CD14-positive monocyte (primary cell): ENCODE results near the gene C17orf50. TPM values are rescaled to one million over a fixed set of nuclear protein-coding genes. Genes with fewer than 3 reads are reported as not detected.

Experiments
- DNase-seq, 3 donors: peaks; one replicate each; pipeline ENCODE4 v3.0.0-alpha.2; 2011 to 2022
- H2AFZ ChIP-seq: 2 replicates; pipeline ENCODE4 v1.6.0; 2012; ENCODE audit warnings: mild to moderate bottlenecking, low read depth, low read length, inconsistent platforms; ENCODE audit not compliant: insufficient read depth, poor library complexity, severe bottlenecking
- H3K27ac ChIP-seq, 2 donors: 1 replicate in 1 of 2; 2 replicates in 1 of 2; pipeline ENCODE4 v1.5.1; 2012 to 2013; ENCODE audit warnings: low read length in 2 of 2, control low read depth in 1 of 2, inconsistent platforms in 1 of 2, low read depth in 1 of 2, mild to moderate bottlenecking in 1 of 2
- H3K27me3 ChIP-seq, 2 donors: one replicate each; pipeline versions ENCODE4 v1.6.0 to v1.6.1; 2011 to 2013; ENCODE audit warnings: low read length in 2 of 2; ENCODE audit not compliant: control insufficient read depth in 2 of 2, insufficient read depth in 2 of 2
- H3K36me3 ChIP-seq, 2 donors: replicated peaks in 1 of 2; 1 replicate in 1 of 2; 2 replicates in 1 of 2; pipeline versions ENCODE4 v1.5.1 to v1.6.1; 2012 to 2013; ENCODE audit warnings: low read length in 2 of 2, control low read depth in 1 of 2, inconsistent platforms in 1 of 2, mild to moderate bottlenecking in 1 of 2; ENCODE audit not compliant: insufficient read depth in 2 of 2, control insufficient read depth in 1 of 2
- H3K4me1 ChIP-seq, 2 donors: 1 replicate in 1 of 2; 2 replicates in 1 of 2; pipeline versions ENCODE4 v1.5.1 to v1.6.1; 2012 to 2013; ENCODE audit warnings: low read length in 2 of 2, control low read depth in 1 of 2, inconsistent platforms in 1 of 2, mild to moderate bottlenecking in 1 of 2, moderate library complexity in 1 of 2; ENCODE audit not compliant: insufficient read depth in 2 of 2, control insufficient read depth in 1 of 2
- H3K4me2 ChIP-seq: replicated peaks from 2 replicates; pipeline ENCODE3; 2012; ENCODE audit warnings: low read length, moderate library complexity, mild to moderate bottlenecking; ENCODE audit not compliant: poor library complexity, severe bottlenecking; ENCODE audit errors: extremely low read depth
- H3K4me3 ChIP-seq, 3 experiments: fragments of 200-600 bp in 1 of 3; sonication (generic) in 1 of 3; replicated peaks in 1 of 3; 1 replicate in 2 of 3; 2 replicates in 1 of 3; pipeline ENCODE4 v1.5.1; 2011 to 2013; ENCODE audit warnings: low read length in 3 of 3, mild to moderate bottlenecking in 3 of 3, control low read depth in 2 of 3, low read depth in 2 of 3, inconsistent platforms in 1 of 3, moderate library complexity in 1 of 3
- H3K79me2 ChIP-seq: 2 replicates; pipeline ENCODE4 v1.6.0; 2012; ENCODE audit warnings: mild to moderate bottlenecking, control low read depth, inconsistent platforms, low read length, moderate library complexity; ENCODE audit not compliant: insufficient read depth
- H3K9ac ChIP-seq: 2 replicates; pipeline ENCODE4 v1.6.0; 2017; ENCODE audit warnings: low read length, mild to moderate bottlenecking; ENCODE audit not compliant: insufficient read depth, poor library complexity, severe bottlenecking
- H3K9me3 ChIP-seq, 2 donors: replicated peaks in 1 of 2; 1 replicate in 1 of 2; 2 replicates in 1 of 2; pipeline versions ENCODE4 v1.5.1 to v1.6.1; 2012 to 2013; ENCODE audit warnings: low read length in 2 of 2, control low read depth in 1 of 2; ENCODE audit not compliant: control insufficient read depth in 1 of 2, insufficient read depth in 1 of 2
- H4K20me1 ChIP-seq: 2 replicates; pipeline ENCODE4 v1.6.0; 2012; ENCODE audit warnings: mild to moderate bottlenecking, low read length, control low read depth, moderate library complexity; ENCODE audit not compliant: insufficient read depth
- H3K27ac Mint-ChIP-seq, 7 donors: one replicate each; pipeline ENCODE4 v1.8.0; 2020; ENCODE audit warnings: mild to moderate bottlenecking in 7 of 7, mixed read lengths in 7 of 7, moderate library complexity in 6 of 7, inconsistent platforms in 2 of 7
- H3K27me3 Mint-ChIP-seq, 3 donors: one replicate each; pipeline ENCODE4 v1.8.0; 2021 to 2022; ENCODE audit warnings: low read depth in 3 of 3, mild to moderate bottlenecking in 3 of 3, mixed read lengths in 3 of 3, moderate library complexity in 3 of 3, inconsistent platforms in 1 of 3
- H3K36me3 Mint-ChIP-seq, 2 donors: one replicate each; pipeline ENCODE4 v1.8.0; 2020; ENCODE audit warnings: mixed read lengths in 2 of 2, inconsistent platforms in 1 of 2, mild to moderate bottlenecking in 1 of 2
- H3K4me1 Mint-ChIP-seq: one replicate; pipeline ENCODE4 v1.8.0; 2020; ENCODE audit warnings: mild to moderate bottlenecking, mixed read lengths
- H3K4me3 Mint-ChIP-seq, 2 donors: one replicate each; pipeline ENCODE4 v1.8.0; 2020; ENCODE audit warnings: mild to moderate bottlenecking in 2 of 2, mixed read lengths in 2 of 2, moderate library complexity in 1 of 2
- H3K9me3 Mint-ChIP-seq, 7 donors: one replicate each; pipeline ENCODE4 v1.8.0; 2020 to 2022; ENCODE audit warnings: mixed read lengths in 7 of 7, mild to moderate bottlenecking in 6 of 7, moderate library complexity in 6 of 7, inconsistent platforms in 2 of 7
- CTCF ChIP-seq: fragments of 200-600 bp; IDR thresholded peaks from one replicate; pipeline ENCODE4 v1.8.0; 2022; ENCODE audit warnings: antibody characterized with exemption, mild to moderate bottlenecking
- WGBS: methylation state at CpG from one replicate; pipeline ENCODE4 v1.1.5; 2013; ENCODE audit warnings: missing lambda C conversion rate; ENCODE audit not compliant: insufficient coverage; 5-methylcytosine and 5-hydroxymethylcytosine counted together
- intact Hi-C, 2 donors: fragments of 100-400 bp; cut with micrococcal nuclease; formaldehyde crosslinking; loops; one replicate each; pipeline versions ENCODE4 v1.15.0 to v1.15.1; 2023
- polyA plus RNA-seq, 3 donors: library from polyadenylated mRNA; depleted of rRNA in 1 of 3; unstranded in 2 of 3; stranded (reverse) in 1 of 3; fragments of 300-500 nt in 2 of 3; fragments of >200 nt in 1 of 3; fragmentation: Illumina TruSeq in 2 of 3; gene quantifications; 1 replicate in 2 of 3; 2 replicates in 1 of 3; pipeline ENCODE4 v1.2.3, GENCODE V29; 2012 to 2021

The C17orf50 gene
- polyA plus RNA-seq, 3 donors = 0.23 TPM; not detected in 2

DNA sequence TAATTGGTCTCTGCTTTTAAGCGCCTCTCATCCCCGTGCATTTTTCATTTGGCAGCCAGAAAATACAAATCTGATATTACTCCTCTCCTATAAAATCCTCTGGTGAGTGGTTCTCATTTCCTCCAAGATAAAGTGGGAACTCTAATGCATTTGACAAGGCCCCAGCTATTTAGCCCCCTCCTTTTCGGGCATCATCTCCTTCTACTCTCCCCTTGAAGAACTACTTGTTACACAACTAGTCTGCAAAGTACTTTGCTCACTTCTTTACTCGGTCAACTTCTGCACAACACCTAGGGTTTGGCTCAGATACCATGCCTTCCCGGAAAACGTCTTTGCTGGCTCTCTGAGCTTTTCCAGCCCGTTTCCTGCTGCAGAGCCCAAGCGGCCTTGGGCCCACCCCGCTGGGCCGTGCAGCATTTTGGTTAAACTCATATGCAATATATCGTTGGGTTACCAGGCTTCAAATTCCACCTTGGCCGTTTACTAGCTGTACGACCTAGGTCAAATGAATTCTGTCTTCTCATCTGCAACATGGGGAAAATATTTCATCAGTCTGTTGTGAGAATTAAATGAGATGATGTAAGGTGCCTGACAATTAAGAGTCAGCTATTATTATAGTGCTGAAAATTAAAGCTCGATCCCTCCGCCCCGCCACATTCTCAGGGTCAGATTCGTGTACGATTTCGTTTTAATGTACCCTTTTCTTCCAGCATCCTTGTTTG lies 47.7 kb downstream of the C17orf50 start:
- Mint-ChIP-seq H3K9me3 (no peaks in the 10 kb centered on the region), H3K4me3 (peak overlapping the region; percentile 96 to 99), H3K27ac (peak overlapping the region; percentile 92 to 99 (median 97)), H3K4me1 (peaks cover 45% of the 10 kb centered on the region), H3K27me3 (no peaks in the 10 kb centered on the region), H3K36me3 (peaks cover 0 to 2% of the 10 kb centered on the region in 2 donors)
- peak overlapping the region; percentile 56 to 92 (median 90) for H3K4me3 ChIP-seq
- H3K9ac ChIP-seq = peak overlapping the region; percentile 93
- H3K36me3 ChIP-seq = no peaks in the 10 kb centered on the region
- intact Hi-C loops = loop anchor here in 1 of 2 donors (2.0 to 10.0 kb wide), 2 partner anchors 44 to 264 kb away; no protein-coding TSS in a partner anchor
- peak overlapping the region; percentile 77 for H2AFZ ChIP-seq
- DNase-seq = no peak
- H3K4me2 ChIP-seq = peak overlapping the region; percentile 97
- no peaks in the 10 kb centered on the region for H3K27me3 ChIP-seq
- no peak for TF ChIP-seq CTCF
- no peaks in the 10 kb centered on the region for H3K9me3 ChIP-seq
- WGBS = 12% methylated on average over 11 of the region's 19 CpGs
- peak overlapping the region; percentile 91 to 92 for H3K27ac ChIP-seq
- H3K79me2 ChIP-seq = peaks cover 41% of the 10 kb centered on the region
- H4K20me1 ChIP-seq = peaks cover 35% of the 10 kb centered on the region
- H3K4me1 ChIP-seq = peaks cover 28 to 44% of the 10 kb centered on the region in 2 donors

DNA sequence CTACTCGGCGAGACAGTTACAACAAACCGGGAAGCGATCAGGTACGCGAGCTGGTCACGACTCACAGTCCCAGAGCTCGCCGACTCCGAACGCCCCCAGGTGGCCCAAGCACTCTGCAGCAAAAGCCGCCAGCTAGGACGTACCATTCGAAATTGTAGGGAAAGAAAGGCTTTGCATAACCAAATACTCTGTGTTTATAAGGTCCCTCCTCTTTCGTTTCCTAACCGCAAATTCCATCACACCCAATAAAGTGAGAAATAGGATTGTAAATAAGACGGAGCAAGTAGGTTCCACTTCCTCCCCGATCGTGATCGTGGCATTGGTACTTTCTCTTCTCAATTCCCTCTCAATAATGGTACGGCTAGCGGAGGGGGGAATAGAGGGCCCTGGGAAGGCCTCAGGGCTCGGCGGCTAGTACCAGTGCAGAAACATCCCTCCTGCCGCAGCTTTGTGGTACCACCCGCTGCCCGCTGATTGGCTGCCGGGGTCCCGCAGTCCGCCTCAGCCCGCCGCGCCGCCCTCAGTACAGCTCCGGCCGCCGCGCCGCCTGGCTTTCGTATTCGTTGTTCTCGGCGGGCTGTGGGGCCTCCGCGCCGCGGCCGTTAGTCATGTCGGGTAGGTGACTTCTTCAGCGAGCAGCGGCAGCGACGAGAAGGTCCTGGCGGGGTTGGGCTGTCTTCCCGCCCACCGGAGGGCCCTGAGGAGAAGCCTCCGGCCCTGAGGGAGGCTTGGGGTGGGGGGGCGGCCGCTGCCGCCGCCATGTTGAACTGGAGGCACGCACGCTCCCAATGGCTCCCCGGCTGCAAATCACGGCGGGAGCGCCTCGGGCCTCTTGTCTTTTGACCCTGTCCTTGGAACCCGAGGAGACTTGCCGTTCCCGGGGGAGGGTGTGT lies 48.5 kb downstream of the C17orf50 start, which contains the start of gene TAF15:
TSS of gene TAF15 (plus strand) at position 523 of the 893 bp plus-strand sequence. CDS start at position 609, 86 bp downstream.
- H3K36me3 Mint-ChIP-seq = peaks cover 5 to 7% of the 10 kb centered on the region in 2 donors
- WGBS = 0% methylated on average over 52 of the region's 71 CpGs
- DNase-seq = peak; percentile 97 to 99 (median 98)
- Histone ChIP-seq H3K9ac (peak within 1 kb of the TSS; percentile 93), H4K20me1 (peaks cover 43% of the 10 kb centered on the region), H3K4me2 (peak within 1 kb of the TSS; percentile 97), H3K27me3 (no peaks in the 10 kb centered on the region), H3K4me3 (peak within 1 kb of the TSS; percentile 56 to 92 (median 90)), H3K4me1 (peaks cover 28 to 44% of the 10 kb centered on the region in 2 donors), H2AFZ (peak within 1 kb of the TSS; percentile 77), H3K9me3 (no peaks in the 10 kb centered on the region), H3K27ac (peak within 1 kb of the TSS; percentile 91 to 92), H3K79me2 (peaks cover 49% of the 10 kb centered on the region), H3K36me3 (no peaks in the 10 kb centered on the region)
- peak within 1 kb of the TSS; percentile 92 to 99 (median 97) for H3K27ac Mint-ChIP-seq
- intact Hi-C loops = loop anchor here in 1 of 2 donors (2.0 to 10.0 kb wide), 2 partner anchors 44 to 264 kb away; no protein-coding TSS in a partner anchor
- no peaks in the 10 kb centered on the region for H3K27me3 Mint-ChIP-seq
- TF ChIP-seq CTCF = peak; percentile 62
- peaks cover 45% of the 10 kb centered on the region for H3K4me1 Mint-ChIP-seq
- H3K4me3 Mint-ChIP-seq = peak within 1 kb of the TSS; percentile 96 to 99
- no peaks in the 10 kb centered on the region for H3K9me3 Mint-ChIP-seq
